HG02610 (cell line): ENCODE data around the gene HDHD3.
"Not testable (repeated sequence)": the region's sequence is repeated elsewhere in the genome, so short reads cannot be mapped to it uniquely, and the experiment has no call there.

ENCODE experiments used
- ATAC-seq: cut with Tn5 transposase; IDR thresholded peaks from one replicate; pipeline ENCODE4 v1.9.1; 2021; ENCODE audit warnings: mild to moderate bottlenecking, moderate library complexity; ENCODE audit not compliant: unreplicated experiment

Gene HDHD3

GRCh38 chr9:113376634-113377567, at the start of gene HDHD3:
TSS of gene HDHD3 (minus strand) at chr9:113376986. CDS start at chr9:113374354, 2,632 bp downstream.
- ATAC-seq: peak; percentile 83

GRCh38 chr9:113425072-113425471, 48.3 kb upstream of the HDHD3 start:
- no peak for ATAC-seq

GRCh38 chr9:113421726-113422125, 44.9 kb upstream of the HDHD3 start:
- no peak for ATAC-seq

- no peak for ATAC-seq
Observed at GRCh38 chr9:113417370-113417769, 40.6 kb upstream of the HDHD3 start.

- peak; percentile 93 for ATAC-seq
Observed at GRCh38 chr9:113416149-113416721, 39.4 kb upstream of the HDHD3 start.

- ATAC-seq: peak; percentile 92
Observed at GRCh38 chr9:113410207-113410864, 33.5 kb upstream of the HDHD3 start, which contains the start of the genes C9orf43 and POLE3. TSS of gene C9orf43 (plus strand) at chr9:113410747. CDS start at chr9:113413494, 2,747 bp downstream. TSS of gene POLE3 (minus strand) at chr9:113410675. CDS start at chr9:113410293, 382 bp downstream.

- ATAC-seq: no peak
Observed at GRCh38 chr9:113409883-113410206, 33.1 kb upstream of the HDHD3 start.

- no peak for ATAC-seq
Observed at GRCh38 chr9:113409481-113409880, 32.7 kb upstream of the HDHD3 start.

- not testable (repeated sequence) for ATAC-seq
Observed at GRCh38 chr9:113406873-113407511, 30.2 kb upstream of the HDHD3 start.

GRCh38 chr9:113406353-113406752, 29.6 kb upstream of the HDHD3 start:
- ATAC-seq: not testable (repeated sequence)

- no peak for ATAC-seq
Observed at GRCh38 chr9:113403646-113404045, 26.9 kb upstream of the HDHD3 start.

GRCh38 chr9:113401027-113401792, 24.4 kb upstream of the HDHD3 start, which contains the start of gene ALAD:
TSS of gene ALAD (minus strand) at chr9:113401284. CDS start at chr9:113393559, 7,725 bp downstream.
- ATAC-seq: peak; percentile 98

GRCh38 chr9:113399646-113400200, 22.9 kb upstream of the HDHD3 start:
- no peak for ATAC-seq

- no peak for ATAC-seq
Observed at GRCh38 chr9:113398796-113399195, 22.0 kb upstream of the HDHD3 start.

- ATAC-seq: no peak
Observed at GRCh38 chr9:113397203-113397631, 20.4 kb upstream of the HDHD3 start.

GRCh38 chr9:113395000-113395861, 18.4 kb upstream of the HDHD3 start:
- no peak for ATAC-seq

GRCh38 chr9:113393281-113393680, 16.5 kb upstream of the HDHD3 start:
- ATAC-seq: no peak

- no peak for ATAC-seq
Observed at GRCh38 chr9:113391917-113392316, 15.1 kb upstream of the HDHD3 start.
